ENCODE results near the gene MPP2.

DNA sequence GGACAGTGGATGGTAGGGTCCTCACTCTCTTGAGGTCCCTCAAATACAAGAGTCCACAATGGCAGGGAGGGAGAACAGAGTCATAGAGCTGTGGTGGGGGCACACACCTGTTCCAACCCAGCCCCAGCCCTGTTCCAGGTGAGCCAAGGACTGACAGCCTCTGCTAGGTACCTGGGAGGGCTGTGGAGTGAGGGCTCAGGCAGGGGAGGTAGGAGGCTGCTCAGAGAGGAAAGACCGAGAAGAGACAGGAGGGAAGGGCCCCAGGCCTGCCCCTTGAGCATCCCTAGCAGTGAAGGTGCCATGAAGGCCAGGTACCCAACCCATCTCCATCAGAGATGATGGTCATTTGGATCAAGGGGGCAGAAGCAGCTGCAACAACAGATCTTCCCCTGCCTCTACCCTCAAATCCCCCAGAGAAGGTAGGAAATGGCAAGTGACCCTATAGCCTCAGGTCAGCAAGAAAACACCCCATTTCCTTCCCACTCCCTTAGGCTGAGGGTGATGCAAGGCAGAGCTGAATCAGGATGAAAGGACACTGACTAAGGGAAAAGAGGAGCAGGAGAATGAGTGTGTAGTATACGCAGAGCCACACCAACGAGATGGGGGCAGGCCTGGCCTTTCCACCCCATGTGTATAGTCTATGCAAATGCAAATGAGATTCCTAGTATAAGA lies 31.7 kb downstream of the MPP2 start:
- TF ChIP-seq, protein P1, sequence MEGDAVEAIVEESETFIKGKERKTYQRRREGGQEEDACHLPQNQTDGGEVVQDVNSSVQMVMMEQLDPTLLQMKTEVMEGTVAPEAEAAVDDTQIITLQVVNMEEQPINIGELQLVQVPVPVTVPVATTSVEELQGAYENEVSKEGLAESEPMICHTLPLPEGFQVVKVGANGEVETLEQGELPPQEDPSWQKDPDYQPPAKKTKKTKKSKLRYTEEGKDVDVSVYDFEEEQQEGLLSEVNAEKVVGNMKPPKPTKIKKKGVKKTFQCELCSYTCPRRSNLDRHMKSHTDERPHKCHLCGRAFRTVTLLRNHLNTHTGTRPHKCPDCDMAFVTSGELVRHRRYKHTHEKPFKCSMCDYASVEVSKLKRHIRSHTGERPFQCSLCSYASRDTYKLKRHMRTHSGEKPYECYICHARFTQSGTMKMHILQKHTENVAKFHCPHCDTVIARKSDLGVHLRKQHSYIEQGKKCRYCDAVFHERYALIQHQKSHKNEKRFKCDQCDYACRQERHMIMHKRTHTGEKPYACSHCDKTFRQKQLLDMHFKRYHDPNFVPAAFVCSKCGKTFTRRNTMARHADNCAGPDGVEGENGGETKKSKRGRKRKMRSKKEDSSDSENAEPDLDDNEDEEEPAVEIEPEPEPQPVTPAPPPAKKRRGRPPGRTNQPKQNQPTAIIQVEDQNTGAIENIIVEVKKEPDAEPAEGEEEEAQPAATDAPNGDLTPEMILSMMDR (IDR thresholded peaks at IDR 0.05; ENCODE audit: extremely low read depth in 1 of 2, insufficient read depth in 1 of 2, low read depth in 1 of 2, low read length in 2 of 2) = no peak
- TF ChIP-seq, protein P2, sequence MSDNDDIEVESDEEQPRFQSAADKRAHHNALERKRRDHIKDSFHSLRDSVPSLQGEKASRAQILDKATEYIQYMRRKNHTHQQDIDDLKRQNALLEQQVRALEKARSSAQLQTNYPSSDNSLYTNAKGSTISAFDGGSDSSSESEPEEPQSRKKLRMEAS (IDR thresholded peaks at IDR 0.05; ENCODE audit: insufficient read depth, insufficient read length) = no peak
